HEK293 (cell line): Measurements from ENCODE around the gene INKA2.

Source experiments
- OSR2 ChIP-seq: fragments of 450-650 bp; formaldehyde crosslinking; IDR thresholded peaks from 2 replicates; pipeline ENCODE4 v1.5.1; 2016; ENCODE audit warnings: missing biosample characterization, missing genetic modification characterization
- ZNF19 ChIP-seq: fragments of 450-650 bp; formaldehyde crosslinking; IDR thresholded peaks from 2 replicates; pipeline ENCODE4; 2016; ENCODE audit warnings: missing biosample characterization, missing genetic modification characterization, low read depth
- ZNF202 ChIP-seq: fragments of 450-650 bp; formaldehyde crosslinking; IDR thresholded peaks from 2 replicates; pipeline ENCODE4 v1.5.1; 2016; ENCODE audit warnings: missing biosample characterization, missing genetic modification characterization, borderline replicate concordance
- ZNF530 ChIP-seq: fragments of 450-650 bp; formaldehyde crosslinking; IDR thresholded peaks from 2 replicates; pipeline ENCODE4 v1.5.1; 2016; ENCODE audit warnings: low read depth, missing biosample characterization, missing genetic modification characterization
- TF ChIP-seq, protein P1 (sequence below): fragments of 450-650 bp; formaldehyde crosslinking; IDR thresholded peaks from 2 replicates; pipeline ENCODE4 v1.5.1; 2016; ENCODE audit warnings: missing biosample characterization, missing genetic modification characterization
- TF ChIP-seq, protein P2 (sequence below): fragments of 450-650 bp; formaldehyde crosslinking; optimal IDR thresholded peaks from 2 replicates; pipeline ENCODE3; 2016; ENCODE audit warnings: missing biosample characterization, mild to moderate bottlenecking, missing genetic modification characterization
- TF ChIP-seq, protein P3 (sequence below): fragments of 450-650 bp; formaldehyde crosslinking; IDR thresholded peaks from 2 replicates; pipeline ENCODE4 v1.5.1; 2016; ENCODE audit warnings: missing biosample characterization, missing genetic modification characterization

DNA sequence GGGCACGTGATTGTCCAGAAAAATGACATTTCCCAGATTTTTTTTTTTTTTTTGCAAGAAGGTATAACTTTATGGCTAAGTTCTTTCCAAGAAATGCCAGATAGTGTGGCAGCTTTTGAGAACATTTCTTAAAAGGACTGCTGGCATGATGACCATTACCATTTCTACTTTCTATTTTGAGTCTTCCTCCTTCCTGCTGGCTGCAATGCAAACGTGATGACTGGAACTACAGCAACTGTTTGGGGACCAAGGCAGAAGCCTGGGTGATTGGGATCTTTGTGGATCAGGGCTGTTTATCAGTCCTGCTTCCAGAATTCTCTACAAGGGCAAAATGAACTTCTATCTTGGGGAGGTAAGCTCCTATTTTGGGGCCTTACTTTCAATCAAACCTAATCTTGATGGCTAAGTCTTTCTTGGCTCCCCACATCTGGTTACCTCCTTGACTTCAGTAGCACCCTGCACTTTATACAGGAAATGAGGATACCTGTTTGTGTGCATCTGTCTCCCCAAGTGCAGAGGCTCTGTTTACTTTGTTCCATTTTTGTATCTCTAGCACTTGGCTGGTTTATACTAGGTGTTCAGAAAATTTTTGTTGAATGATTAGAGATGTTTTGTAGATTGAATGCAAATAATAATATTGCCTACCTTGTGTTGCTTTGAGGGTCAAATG, 12.8 kb upstream of the INKA2 start:
- TF ChIP-seq, protein P1, sequence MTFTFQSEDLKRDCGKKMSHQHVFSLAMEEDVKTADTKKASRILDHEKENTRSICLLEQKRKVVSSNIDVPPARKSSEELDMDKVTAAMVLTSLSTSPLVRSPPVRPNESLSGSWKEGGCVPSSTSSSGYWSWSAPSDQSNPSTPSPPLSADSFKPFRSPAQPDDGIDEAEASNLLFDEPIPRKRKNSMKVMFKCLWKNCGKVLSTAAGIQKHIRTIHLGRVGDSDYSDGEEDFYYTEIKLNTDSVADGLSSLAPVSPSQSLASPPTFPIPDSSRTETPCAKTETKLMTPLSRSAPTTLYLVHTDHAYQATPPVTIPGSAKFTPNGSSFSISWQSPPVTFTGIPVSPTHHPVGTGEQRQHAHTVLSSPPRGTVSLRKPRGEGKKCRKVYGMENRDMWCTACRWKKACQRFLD (tag by site-specific recombination) = no peak
- TF ChIP-seq, protein P2, sequence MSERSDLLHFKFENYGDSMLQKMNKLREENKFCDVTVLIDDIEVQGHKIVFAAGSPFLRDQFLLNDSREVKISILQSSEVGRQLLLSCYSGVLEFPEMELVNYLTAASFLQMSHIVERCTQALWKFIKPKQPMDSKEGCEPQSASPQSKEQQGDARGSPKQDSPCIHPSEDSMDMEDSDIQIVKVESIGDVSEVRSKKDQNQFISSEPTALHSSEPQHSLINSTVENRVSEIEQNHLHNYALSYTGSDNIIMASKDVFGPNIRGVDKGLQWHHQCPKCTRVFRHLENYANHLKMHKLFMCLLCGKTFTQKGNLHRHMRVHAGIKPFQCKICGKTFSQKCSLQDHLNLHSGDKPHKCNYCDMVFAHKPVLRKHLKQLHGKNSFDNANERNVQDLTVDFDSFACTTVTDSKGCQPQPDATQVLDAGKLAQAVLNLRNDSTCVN (tag by site-specific recombination) = no peak
- TF ChIP-seq, protein P3, sequence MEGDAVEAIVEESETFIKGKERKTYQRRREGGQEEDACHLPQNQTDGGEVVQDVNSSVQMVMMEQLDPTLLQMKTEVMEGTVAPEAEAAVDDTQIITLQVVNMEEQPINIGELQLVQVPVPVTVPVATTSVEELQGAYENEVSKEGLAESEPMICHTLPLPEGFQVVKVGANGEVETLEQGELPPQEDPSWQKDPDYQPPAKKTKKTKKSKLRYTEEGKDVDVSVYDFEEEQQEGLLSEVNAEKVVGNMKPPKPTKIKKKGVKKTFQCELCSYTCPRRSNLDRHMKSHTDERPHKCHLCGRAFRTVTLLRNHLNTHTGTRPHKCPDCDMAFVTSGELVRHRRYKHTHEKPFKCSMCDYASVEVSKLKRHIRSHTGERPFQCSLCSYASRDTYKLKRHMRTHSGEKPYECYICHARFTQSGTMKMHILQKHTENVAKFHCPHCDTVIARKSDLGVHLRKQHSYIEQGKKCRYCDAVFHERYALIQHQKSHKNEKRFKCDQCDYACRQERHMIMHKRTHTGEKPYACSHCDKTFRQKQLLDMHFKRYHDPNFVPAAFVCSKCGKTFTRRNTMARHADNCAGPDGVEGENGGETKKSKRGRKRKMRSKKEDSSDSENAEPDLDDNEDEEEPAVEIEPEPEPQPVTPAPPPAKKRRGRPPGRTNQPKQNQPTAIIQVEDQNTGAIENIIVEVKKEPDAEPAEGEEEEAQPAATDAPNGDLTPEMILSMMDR (tag by site-specific recombination) = no peak
- TF ChIP-seq ZNF202 (tag by site-specific recombination) = no peak
- TF ChIP-seq ZNF530 (tag by site-specific recombination) = no peak
- TF ChIP-seq OSR2 (tag by site-specific recombination) = no peak
- TF ChIP-seq ZNF19 (tag by site-specific recombination) = no peak
